Measurements from ENCODE around the gene KDM6A.
A peak's percentile ranks its signal among the peaks of the same experiment; 100 is the strongest.
"Not testable (repeated sequence)": the region's sequence is repeated elsewhere in the genome, so short reads cannot be mapped to it uniquely, and the experiment has no call there.

The KDM6A gene

GRCh38 chrX:44872821-44873414 lies at the start of gene KDM6A:
Gene KDM6A, plus strand, starts transcription at chrX:44873188. Its CDS starts 364 bp downstream, at chrX:44873552.
- DNase-seq, result peak; percentile 87 to 88

GRCh38 chrX:44823193-44823592 lies 49.8 kb upstream of the KDM6A start:
- DNase-seq, result not testable (repeated sequence)

GRCh38 chrX:44828008-44828605 lies 44.9 kb upstream of the KDM6A start:
- DNase-seq, result no peak

- no peak for DNase-seq
Measured at GRCh38 chrX:44829832-44830231, 43.2 kb upstream of the KDM6A start.

- no peak for DNase-seq
Measured at GRCh38 chrX:44842550-44843317, 30.3 kb upstream of the KDM6A start.

GRCh38 chrX:44843318-44843702 lies 29.7 kb upstream of the KDM6A start:
- DNase-seq, result no peak

GRCh38 chrX:44843753-44844152 lies 29.2 kb upstream of the KDM6A start, which contains the start of gene DUSP21:
Gene DUSP21, plus strand, starts transcription at chrX:44844021. Its CDS starts 112 bp downstream, at chrX:44844133.
- DNase-seq, result no peak

GRCh38 chrX:44844204-44844603 lies 28.8 kb upstream of the KDM6A start:
- DNase-seq, result no peak

- DNase-seq, result not testable (repeated sequence)
Measured at GRCh38 chrX:44850891-44851290, 22.1 kb upstream of the KDM6A start.

- DNase-seq, result peak in 1 of 2 experiments; percentile 8
Measured at GRCh38 chrX:44871114-44871645, 1.8 kb upstream of the KDM6A start.

GRCh38 chrX:44871931-44872820 lies 812 bp upstream of the KDM6A start:
- DNase-seq, result peak in 1 of 2 experiments; percentile 20

- DNase-seq, result peak; percentile 55 to 71
Measured at GRCh38 chrX:44873415-44874276, 658 bp downstream of the KDM6A start.

- peak; percentile 8 to 9 for DNase-seq
Measured at GRCh38 chrX:44874420-44875184, 1.6 kb downstream of the KDM6A start.

GRCh38 chrX:44875185-44875489 lies 2.1 kb downstream of the KDM6A start:
- DNase-seq, result no peak

- DNase-seq, result peak in 1 of 2 experiments; percentile 3
Measured at GRCh38 chrX:44876086-44876485, 3.1 kb downstream of the KDM6A start.

- DNase-seq, result no peak
Measured at GRCh38 chrX:44876767-44877166, 3.8 kb downstream of the KDM6A start.

GRCh38 chrX:44878780-44879179 lies 5.8 kb downstream of the KDM6A start:
- DNase-seq, result no peak

- DNase-seq, result no peak
Measured at GRCh38 chrX:44881549-44881948, 8.6 kb downstream of the KDM6A start.

GRCh38 chrX:44882635-44883034 lies 9.6 kb downstream of the KDM6A start:
- DNase-seq, result no peak

GRCh38 chrX:44884944-44885343 lies 12.0 kb downstream of the KDM6A start:
- no peak for DNase-seq

GRCh38 chrX:44889824-44890223 lies 16.8 kb downstream of the KDM6A start:
- DNase-seq, result peak; percentile 13 to 49

Measured in Kasumi-1 (cell line).